B cell (primary cell): ENCODE data around the gene SLC13A2. TPM values are rescaled to one million over a fixed set of nuclear protein-coding genes. Genes with fewer than 3 reads are reported as not detected.

ENCODE experiments used
- ATAC-seq: fragments of 200-7000 bp; cut with Tn5 transposase; one replicate; pipeline ENCODE4 v1.10.0; 2021; ENCODE audit warnings: low read depth, mild to moderate bottlenecking, moderate number of reproducible peaks, moderate library complexity
- CTCF ChIA-PET: fragments of 350-600 bp; sonication (Branson Sonifier 250); formaldehyde crosslinking; loops from one replicate; lab custom pipeline; 2021; ENCODE audit warnings: antibody characterized with exemption, inconsistent platforms; lab: Charles Lee
- POLR2A ChIA-PET: fragments of 350-600 bp; sonication (Branson Sonifier 250); formaldehyde crosslinking; loops from one replicate; lab custom pipeline; 2021; ENCODE audit warnings: antibody characterized with exemption; lab: Charles Lee
- DNase-seq: peaks from one replicate; pipeline ENCODE4 v3.0.0; 2013
- H2AFZ ChIP-seq: 2 replicates; pipeline ENCODE4 v1.6.1; 2012; ENCODE audit warnings: mild to moderate bottlenecking, low read depth, low read length; ENCODE audit not compliant: insufficient read depth, poor library complexity, severe bottlenecking
- H3K27ac ChIP-seq, 2 donors: 1 replicate in 1 of 2; 2 replicates in 1 of 2; pipeline ENCODE4 v1.5.1; 2012 to 2013; ENCODE audit warnings: low read length in 2 of 2, mild to moderate bottlenecking in 2 of 2, moderate library complexity in 1 of 2
- H3K27me3 ChIP-seq, 4 experiments: fragments of 200-600 bp in 1 of 4; sonication (generic) in 1 of 4; replicated peaks in 1 of 4; 1 replicate in 2 of 4; 2 replicates in 2 of 4; pipeline versions ENCODE4 v1.6.1 to v1.7.0; 2013 to 2016; ENCODE audit warnings: low read length in 3 of 4, mild to moderate bottlenecking in 2 of 4, mixed read lengths in 1 of 4, moderate library complexity in 1 of 4; ENCODE audit not compliant: insufficient read depth in 4 of 4, control insufficient read depth in 3 of 4; ENCODE audit errors: control extremely low read depth in 1 of 4
- H3K36me3 ChIP-seq, 2 experiments: replicated peaks in 1 of 2; 1 replicate in 1 of 2; 2 replicates in 1 of 2; pipeline versions ENCODE4 v1.6.1 to v1.7.1; 2013; ENCODE audit warnings: low read length in 1 of 2; ENCODE audit not compliant: insufficient read depth in 2 of 2, control insufficient read depth in 1 of 2; ENCODE audit errors: control extremely low read depth in 1 of 2, extremely low read depth in 1 of 2
- H3K4me1 ChIP-seq, 2 donors: fragments of 200-600 bp in 1 of 2; sonication (generic) in 1 of 2; 1 replicate in 1 of 2; 2 replicates in 1 of 2; pipeline versions ENCODE4 v1.5.1 to v1.6.1; 2013 to 2017; ENCODE audit warnings: low read length in 2 of 2; ENCODE audit not compliant: control insufficient read depth in 2 of 2, insufficient read depth in 2 of 2
- H3K4me2 ChIP-seq: replicated peaks from 2 replicates; pipeline ENCODE3; 2012; ENCODE audit warnings: mild to moderate bottlenecking, low read depth, low read length; ENCODE audit not compliant: poor library complexity, severe bottlenecking
- H3K4me3 ChIP-seq, 5 experiments: fragments of 200-600 bp in 1 of 5; sonication (generic) in 1 of 5; 1 replicate in 3 of 5; 2 replicates in 2 of 5; pipeline versions ENCODE4 v1.5.1 to v1.7.0; 2011 to 2016; ENCODE audit warnings: low read length in 4 of 5, mild to moderate bottlenecking in 4 of 5, low read depth in 2 of 5, control low read depth in 1 of 5, moderate library complexity in 1 of 5; ENCODE audit not compliant: insufficient read depth in 1 of 5; ENCODE audit errors: control extremely low read depth in 1 of 5, extremely low read depth in 1 of 5
- H3K79me2 ChIP-seq: fragments of 200-600 bp; sonication (generic); one replicate; pipeline ENCODE4 v1.6.0; 2016; ENCODE audit warnings: low read length; ENCODE audit not compliant: control insufficient read depth, insufficient read depth
- H3K9ac ChIP-seq: fragments of 200-600 bp; sonication (generic); 2 replicates; pipeline ENCODE4 v1.6.1; 2017; ENCODE audit warnings: mild to moderate bottlenecking, low read length, moderate library complexity
- H3K9me3 ChIP-seq, 3 donors: one replicate each; pipeline versions ENCODE4 v1.6.1 to v1.7.1; 2013; ENCODE audit warnings: low read length in 2 of 3; ENCODE audit not compliant: control insufficient read depth in 2 of 3, insufficient read depth in 1 of 3; ENCODE audit errors: control extremely low read depth in 1 of 3
- H4K20me1 ChIP-seq: 2 replicates; pipeline ENCODE4 v1.6.0; 2012; ENCODE audit warnings: mild to moderate bottlenecking, low read length; ENCODE audit not compliant: insufficient read depth, control insufficient read depth, poor library complexity, severe bottlenecking
- H3K27ac Mint-ChIP-seq: one replicate; pipeline ENCODE4 v1.8.0; 2021; ENCODE audit warnings: mixed read lengths
- H3K27me3 Mint-ChIP-seq: one replicate; pipeline ENCODE4 v1.8.0; 2021; ENCODE audit warnings: mixed read lengths
- H3K4me1 Mint-ChIP-seq: one replicate; pipeline ENCODE4 v1.8.0; 2021; ENCODE audit warnings: mixed read lengths
- H3K4me3 Mint-ChIP-seq: one replicate; pipeline ENCODE4 v1.8.0; 2021; ENCODE audit warnings: mixed read lengths
- H3K9me3 Mint-ChIP-seq: one replicate; pipeline ENCODE4 v1.8.0; 2022; ENCODE audit warnings: mixed read lengths; ENCODE audit not compliant: insufficient read depth
- CTCF ChIP-seq: fragments of 200-600 bp; IDR thresholded peaks from one replicate; pipeline ENCODE4 v1.8.0; 2022; ENCODE audit warnings: antibody characterized with exemption, mild to moderate bottlenecking
- EZH2 ChIP-seq: IDR thresholded peaks from 2 replicates; pipeline ENCODE4 v1.6.1; 2012; ENCODE audit warnings: borderline replicate concordance, low read depth, mild to moderate bottlenecking, moderate library complexity, low read length; ENCODE audit not compliant: insufficient read depth, poor library complexity, severe bottlenecking
- WGBS: methylation state at CpG from one replicate; pipeline ENCODE4 v1.1.5; 2013; ENCODE audit warnings: missing lambda C conversion rate; ENCODE audit not compliant: insufficient coverage; 5-methylcytosine and 5-hydroxymethylcytosine counted together
- intact Hi-C: fragments of 100-400 bp; cut with micrococcal nuclease; formaldehyde crosslinking; loops from one replicate; pipeline ENCODE4 v1.10.0; 2022
- polyA plus RNA-seq: library from polyadenylated mRNA; depleted of rRNA; stranded (reverse); fragments of >200 nt; gene quantifications from 2 replicates; pipeline ENCODE4 v1.2.3, GENCODE V29; 2012
- total RNA-seq, 2 donors: library from RNA; stranded (reverse); fragments of 120-200 nt in 1 of 2; gene quantifications; 1 replicate in 1 of 2; 2 replicates in 1 of 2; pipeline versions ENCODE4 v1.2.3 to v1.2.4, GENCODE V29; 2013 to 2022

Gene SLC13A2
- total and polyA plus RNA-seq, 2 donors (not counting 1 experiment from before 2014, with no cell fraction given): not detected

DNA sequence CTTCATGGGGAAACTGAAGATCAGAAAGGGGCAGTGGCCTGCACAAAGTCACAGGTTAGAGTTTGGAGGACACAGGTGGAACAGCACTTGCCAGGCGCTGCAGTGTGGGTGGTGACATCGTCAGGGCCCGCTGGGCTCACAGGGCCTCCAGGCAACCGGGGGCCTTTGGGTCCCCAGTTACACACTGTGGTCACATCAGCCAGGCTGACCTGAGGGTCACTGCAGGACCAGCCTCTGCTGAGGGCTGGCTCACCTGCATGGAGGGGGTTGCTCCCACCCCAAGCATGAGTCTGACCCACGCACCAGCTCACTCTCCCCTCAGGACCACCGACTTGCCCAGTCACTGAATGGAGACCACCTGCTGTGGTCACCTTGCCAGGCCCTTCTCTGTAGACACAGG, 49.7 kb downstream of the SLC13A2 start:
- TF ChIP-seq CTCF: no peak
- no peak for TF ChIP-seq EZH2
- intact Hi-C loops: no loop called here
- no peaks in the 10 kb centered on the region for H3K9me3 ChIP-seq
- H3K4me2 ChIP-seq: no peak overlapping the region
- Mint-ChIP-seq H3K4me1 (peaks cover 4% of the 10 kb centered on the region), H3K27ac (no peak overlapping the region), H3K9me3 (no peaks in the 10 kb centered on the region), H3K4me3 (no peak overlapping the region), H3K27me3 (no peaks in the 10 kb centered on the region)
- H2AFZ ChIP-seq: no peak overlapping the region
- H3K9ac ChIP-seq: no peak overlapping the region
- peaks cover 0 to 7% of the 10 kb centered on the region in 2 donors for H3K4me1 ChIP-seq
- ATAC-seq: no peak
- H4K20me1 ChIP-seq: no peaks in the 10 kb centered on the region
- no peaks in the 10 kb centered on the region for H3K27me3 ChIP-seq
- POLR2A ChIA-PET: no interaction called here
- no peaks in the 10 kb centered on the region for H3K36me3 ChIP-seq
- no peaks in the 10 kb centered on the region for H3K79me2 ChIP-seq
- no peak for DNase-seq
- H3K27ac ChIP-seq: no peak overlapping the region
- H3K4me3 ChIP-seq: no peak overlapping the region
- WGBS: 93% methylated on average over 6 of the region's 6 CpGs
- CTCF ChIA-PET: no interaction called here

GRCh38 chr17:28523876-28524275, 50.4 kb downstream of the SLC13A2 start:
- H3K4me3 Mint-ChIP-seq: no peak overlapping the region
- no peak for ATAC-seq
- POLR2A ChIA-PET: no interaction called here

More at GRCh38 chr17:28523876-28524275, 50.4 kb downstream of the SLC13A2 start:
- intact Hi-C loops: no loop called here
- Mint-ChIP-seq H3K27me3 (no peaks in the 10 kb centered on the region), H3K27ac (no peak overlapping the region), H3K9me3 (no peaks in the 10 kb centered on the region), H3K4me1 (no peaks in the 10 kb centered on the region)
- H3K9me3 ChIP-seq: no peaks in the 10 kb centered on the region
- no peak overlapping the region for H3K4me3 ChIP-seq
- DNase-seq: no peak
- no peak overlapping the region for H3K4me2 ChIP-seq
- H4K20me1 ChIP-seq: no peaks in the 10 kb centered on the region
- no peak for TF ChIP-seq EZH2
- TF ChIP-seq CTCF: no peak
- CTCF ChIA-PET: no interaction called here
- H3K79me2 ChIP-seq: no peaks in the 10 kb centered on the region
- 92% methylated on average over 14 of the region's 15 CpGs for WGBS
- no peak overlapping the region for H2AFZ ChIP-seq
- H3K27ac ChIP-seq: no peak overlapping the region
- no peaks in the 10 kb centered on the region for H3K27me3 ChIP-seq
- H3K4me1 ChIP-seq: peaks cover 0 to 5% of the 10 kb centered on the region in 2 donors
- no peaks in the 10 kb centered on the region for H3K36me3 ChIP-seq
- H3K9ac ChIP-seq: no peak overlapping the region
